ENCODE measurements around the gene ZSWIM8.
A peak's percentile ranks its signal among the peaks of the same experiment; 100 is the strongest.
"Not testable (repeated sequence)": the region's sequence is repeated elsewhere in the genome, so short reads cannot be mapped to it uniquely, and the experiment has no call there.

Gene ZSWIM8, protein sequence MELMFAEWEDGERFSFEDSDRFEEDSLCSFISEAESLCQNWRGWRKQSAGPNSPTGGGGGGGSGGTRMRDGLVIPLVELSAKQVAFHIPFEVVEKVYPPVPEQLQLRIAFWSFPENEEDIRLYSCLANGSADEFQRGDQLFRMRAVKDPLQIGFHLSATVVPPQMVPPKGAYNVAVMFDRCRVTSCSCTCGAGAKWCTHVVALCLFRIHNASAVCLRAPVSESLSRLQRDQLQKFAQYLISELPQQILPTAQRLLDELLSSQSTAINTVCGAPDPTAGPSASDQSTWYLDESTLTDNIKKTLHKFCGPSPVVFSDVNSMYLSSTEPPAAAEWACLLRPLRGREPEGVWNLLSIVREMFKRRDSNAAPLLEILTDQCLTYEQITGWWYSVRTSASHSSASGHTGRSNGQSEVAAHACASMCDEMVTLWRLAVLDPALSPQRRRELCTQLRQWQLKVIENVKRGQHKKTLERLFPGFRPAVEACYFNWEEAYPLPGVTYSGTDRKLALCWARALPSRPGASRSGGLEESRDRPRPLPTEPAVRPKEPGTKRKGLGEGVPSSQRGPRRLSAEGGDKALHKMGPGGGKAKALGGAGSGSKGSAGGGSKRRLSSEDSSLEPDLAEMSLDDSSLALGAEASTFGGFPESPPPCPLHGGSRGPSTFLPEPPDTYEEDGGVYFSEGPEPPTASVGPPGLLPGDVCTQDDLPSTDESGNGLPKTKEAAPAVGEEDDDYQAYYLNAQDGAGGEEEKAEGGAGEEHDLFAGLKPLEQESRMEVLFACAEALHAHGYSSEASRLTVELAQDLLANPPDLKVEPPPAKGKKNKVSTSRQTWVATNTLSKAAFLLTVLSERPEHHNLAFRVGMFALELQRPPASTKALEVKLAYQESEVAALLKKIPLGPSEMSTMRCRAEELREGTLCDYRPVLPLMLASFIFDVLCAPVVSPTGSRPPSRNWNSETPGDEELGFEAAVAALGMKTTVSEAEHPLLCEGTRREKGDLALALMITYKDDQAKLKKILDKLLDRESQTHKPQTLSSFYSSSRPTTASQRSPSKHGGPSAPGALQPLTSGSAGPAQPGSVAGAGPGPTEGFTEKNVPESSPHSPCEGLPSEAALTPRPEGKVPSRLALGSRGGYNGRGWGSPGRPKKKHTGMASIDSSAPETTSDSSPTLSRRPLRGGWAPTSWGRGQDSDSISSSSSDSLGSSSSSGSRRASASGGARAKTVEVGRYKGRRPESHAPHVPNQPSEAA (N-terminal part only)

GRCh38 chr10:73785211-73785720 is at the start of gene ZSWIM8:
ZSWIM8 (plus strand) TSS chr10:73785606; CDS start chr10:73785879, 273 bp downstream.
- peak; percentile 62 to 76 (median 70) for DNase-seq (ENCODE audit: low read depth in 4 of 4, low spot score in 1 of 4)

DNA sequence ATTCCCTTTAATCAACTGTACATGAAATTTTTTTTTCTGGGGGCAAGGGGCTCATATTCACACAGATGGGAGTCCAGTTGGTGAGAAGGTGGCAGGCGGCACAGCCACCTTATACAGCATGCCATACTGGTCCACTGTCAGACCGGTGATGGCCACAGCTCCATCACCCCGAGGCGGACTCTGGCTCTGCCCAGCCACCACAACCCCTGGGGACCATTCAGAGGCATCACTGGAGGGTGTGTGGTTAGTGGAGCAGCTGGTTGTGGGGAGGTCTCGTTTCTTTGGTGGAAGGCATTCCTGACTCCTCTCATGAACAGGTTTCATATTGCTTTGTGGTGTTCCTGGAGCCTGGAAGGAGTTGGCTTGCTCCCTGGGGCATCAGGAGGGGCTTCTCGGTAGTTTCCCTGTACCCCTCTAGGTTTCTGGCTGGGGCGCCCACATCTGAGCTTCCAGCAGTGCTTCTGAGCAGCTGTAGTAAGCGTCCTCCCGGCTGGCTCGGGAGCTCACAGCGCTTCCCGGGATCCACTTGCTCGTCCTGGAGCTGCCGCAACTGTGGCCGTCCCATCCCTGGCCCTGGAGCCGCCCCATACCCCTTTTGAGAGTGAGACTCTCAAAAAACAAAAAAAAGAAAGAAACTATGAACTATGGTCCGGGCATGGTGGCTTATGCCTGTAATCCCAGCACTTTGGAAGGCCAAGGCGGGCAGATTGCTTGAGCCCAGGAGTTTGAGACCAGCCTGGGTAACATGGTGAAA is 44.7 kb upstream of the ZSWIM8 start:
- not testable (repeated sequence) for DNase-seq (ENCODE audit: low read depth in 4 of 4, low spot score in 1 of 4)

- DNase-seq (ENCODE audit: low read depth in 4 of 4, low spot score in 1 of 4): no peak
Measured at GRCh38 chr10:73742454-73742734, 43.0 kb upstream of the ZSWIM8 start.

- no peak for DNase-seq (ENCODE audit: low read depth in 4 of 4, low spot score in 1 of 4)
Measured at GRCh38 chr10:73743327-73743904, 42.0 kb upstream of the ZSWIM8 start.

DNA sequence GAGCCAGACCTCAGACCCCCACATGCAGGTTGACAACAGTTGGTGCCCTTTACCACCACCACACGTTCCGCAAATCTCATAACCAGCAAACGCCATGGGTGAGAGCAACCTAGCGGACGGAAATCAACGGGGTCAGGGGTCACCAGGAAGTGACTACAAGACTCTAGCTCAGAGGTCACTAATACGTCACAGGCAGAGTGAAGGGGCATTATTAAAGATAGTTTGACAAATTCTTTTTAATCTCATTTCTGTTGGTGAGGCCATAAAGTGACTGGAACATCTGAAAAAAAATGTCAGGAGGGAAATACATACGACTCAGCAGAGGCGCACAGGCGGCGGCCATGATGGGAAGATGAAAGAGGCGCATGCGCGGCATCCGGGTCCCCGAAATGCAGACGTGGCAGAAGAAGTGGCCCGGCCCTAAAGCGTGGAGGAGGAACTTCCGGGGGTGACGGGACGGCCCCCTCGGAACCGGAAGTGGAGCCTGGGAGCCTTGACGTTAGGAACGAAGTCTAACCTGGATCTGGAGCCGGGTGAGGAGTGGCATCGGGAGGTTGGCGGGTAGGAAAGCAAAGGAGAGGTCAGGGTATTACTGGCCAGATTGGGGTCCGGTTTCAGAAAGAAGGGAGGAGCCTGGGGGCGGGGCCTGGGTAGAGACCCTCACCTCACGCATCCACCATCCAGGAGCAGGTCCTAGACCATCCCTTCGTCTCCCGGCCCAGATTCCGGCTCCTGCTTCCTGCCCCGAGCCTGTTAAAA is 41.3 kb upstream of the ZSWIM8 start, which contains the start of gene SEC24C:
Gene SEC24C, plus strand, starts transcription at position 468 of the 759 bp plus-strand sequence. CDS start 2,461 bp downstream, outside the sequence.
- peak; percentile 81 to 93 (median 90) for DNase-seq (ENCODE audit: low read depth in 4 of 4, low spot score in 1 of 4)

DNA sequence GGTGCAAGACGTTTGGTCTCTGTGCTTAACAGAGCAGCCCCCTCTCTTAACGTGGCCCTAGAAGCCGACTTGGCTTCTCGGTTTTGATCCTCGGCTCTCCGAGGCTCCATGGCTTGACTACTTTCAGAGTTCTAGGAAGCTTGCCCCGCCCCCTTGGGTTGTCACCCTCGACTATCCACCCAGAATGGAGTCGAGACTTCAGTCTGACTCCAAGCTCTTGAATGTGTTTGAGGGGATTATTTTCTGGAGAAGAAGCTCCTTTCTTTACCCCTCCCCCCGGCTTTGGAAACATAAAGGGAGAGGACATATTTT is 40.8 kb upstream of the ZSWIM8 start:
- peak; percentile 31 to 66 (median 33) for DNase-seq (ENCODE audit: low read depth in 4 of 4, low spot score in 1 of 4)

GRCh38 chr10:73746721-73747120 is 38.7 kb upstream of the ZSWIM8 start:
- DNase-seq (ENCODE audit: low read depth in 4 of 4, low spot score in 1 of 4): no peak

- no peak for DNase-seq (ENCODE audit: low read depth in 4 of 4, low spot score in 1 of 4)
Measured at GRCh38 chr10:73750819-73751218, 34.6 kb upstream of the ZSWIM8 start.

DNA sequence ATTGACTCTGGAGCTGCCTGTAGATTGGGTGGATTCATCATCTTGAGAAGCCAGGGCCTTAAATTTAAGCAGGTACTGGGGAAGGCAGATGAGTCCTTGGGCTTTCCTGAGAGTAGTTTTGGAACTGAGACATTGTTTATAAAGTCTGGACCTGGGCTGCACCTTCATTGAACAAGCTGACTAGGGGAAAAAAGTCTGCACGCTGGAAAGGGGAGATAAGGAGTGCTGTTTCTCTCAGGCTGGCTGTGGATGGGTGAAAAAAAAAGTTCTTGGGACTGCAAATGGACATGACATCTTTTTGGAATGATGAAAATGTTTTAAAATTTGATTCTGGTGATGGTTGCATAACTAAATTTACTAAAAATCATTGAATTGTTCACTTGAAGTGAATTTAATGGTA is 29.2 kb upstream of the ZSWIM8 start:
- DNase-seq (ENCODE audit: low read depth in 4 of 4, low spot score in 1 of 4): no peak

DNA sequence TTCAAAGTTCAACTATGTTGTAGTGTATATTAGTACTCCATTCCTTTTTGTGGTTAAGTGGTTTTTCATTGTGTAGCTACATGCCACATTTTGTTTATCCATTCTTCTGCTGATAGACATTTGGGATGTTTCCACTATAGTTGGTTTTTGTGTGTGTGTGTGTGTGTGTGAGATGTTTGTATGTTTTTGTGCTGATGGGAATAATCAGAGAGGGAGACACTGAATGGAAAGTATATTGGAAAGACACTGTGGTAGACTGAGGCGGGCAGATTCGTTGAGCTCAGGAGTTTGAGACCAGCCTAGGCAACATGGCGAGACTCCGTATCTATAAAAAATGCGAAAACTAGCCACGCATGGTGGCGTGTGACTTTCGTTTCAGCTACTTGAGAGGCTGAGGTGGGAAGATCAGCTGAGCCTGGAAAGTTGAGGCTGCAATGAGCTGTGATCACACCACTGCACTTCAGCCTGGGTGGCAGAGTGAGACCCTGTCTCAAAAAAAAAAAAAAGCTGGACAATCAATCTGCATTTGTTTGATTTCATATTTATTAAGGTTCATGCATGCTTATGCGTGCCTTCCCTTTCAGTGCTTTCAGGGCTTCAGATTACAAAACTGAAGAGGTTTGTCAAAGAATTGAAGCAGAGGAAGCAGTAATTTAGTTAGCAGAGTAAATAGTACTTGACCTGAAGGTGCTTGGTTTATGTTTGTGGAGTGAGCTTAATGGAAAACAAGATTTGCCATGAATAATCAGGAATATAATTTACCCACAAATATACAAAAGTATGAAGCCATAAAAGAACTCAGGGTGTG is 26.5 kb upstream of the ZSWIM8 start:
- DNase-seq (ENCODE audit: low read depth in 4 of 4, low spot score in 1 of 4): no peak

- DNase-seq (ENCODE audit: low read depth in 4 of 4, low spot score in 1 of 4): no peak
Measured at GRCh38 chr10:73759512-73760115, 25.8 kb upstream of the ZSWIM8 start.

DNA sequence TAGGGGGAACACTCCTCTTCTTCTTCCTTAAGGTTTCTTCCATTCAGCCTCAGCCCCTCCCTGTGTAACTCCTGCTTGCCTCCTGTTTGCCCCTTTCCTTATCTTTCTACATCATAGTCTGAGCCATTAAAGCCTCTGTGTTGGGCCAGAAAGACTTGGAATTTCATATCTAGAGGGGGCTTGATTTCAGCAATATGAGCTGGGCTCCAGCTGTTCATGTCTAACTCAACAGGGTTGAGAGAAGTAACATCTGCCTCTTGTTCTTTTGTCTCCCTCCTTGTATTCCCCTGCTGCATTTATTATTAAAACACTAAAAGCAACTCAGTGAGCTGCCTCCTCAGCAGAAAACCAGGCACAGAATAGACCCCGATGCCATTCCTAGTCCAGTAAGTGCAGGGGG is 23.6 kb upstream of the ZSWIM8 start:
- no peak for DNase-seq (ENCODE audit: low read depth in 4 of 4, low spot score in 1 of 4)

DNA sequence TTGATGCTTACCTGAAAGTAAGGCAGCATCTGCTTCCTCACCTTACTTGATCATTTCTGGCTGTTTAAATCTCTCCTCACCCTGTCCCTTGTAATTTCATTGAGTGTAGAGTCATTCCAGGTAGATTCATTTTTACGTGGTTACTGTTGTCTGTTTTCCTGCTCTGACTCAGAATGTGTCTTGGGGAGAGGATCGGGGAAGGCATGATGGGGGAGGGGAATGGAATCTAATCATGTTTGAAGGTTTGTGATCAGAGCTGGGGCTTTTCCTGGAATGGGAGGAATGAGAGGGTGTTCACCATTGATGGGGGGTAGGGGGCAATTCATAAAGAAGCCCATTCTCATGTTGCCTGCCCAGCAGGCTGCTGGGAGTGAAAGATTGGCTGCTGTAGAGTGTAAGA is 22.5 kb upstream of the ZSWIM8 start:
- no peak for DNase-seq (ENCODE audit: low read depth in 4 of 4, low spot score in 1 of 4)

DNA sequence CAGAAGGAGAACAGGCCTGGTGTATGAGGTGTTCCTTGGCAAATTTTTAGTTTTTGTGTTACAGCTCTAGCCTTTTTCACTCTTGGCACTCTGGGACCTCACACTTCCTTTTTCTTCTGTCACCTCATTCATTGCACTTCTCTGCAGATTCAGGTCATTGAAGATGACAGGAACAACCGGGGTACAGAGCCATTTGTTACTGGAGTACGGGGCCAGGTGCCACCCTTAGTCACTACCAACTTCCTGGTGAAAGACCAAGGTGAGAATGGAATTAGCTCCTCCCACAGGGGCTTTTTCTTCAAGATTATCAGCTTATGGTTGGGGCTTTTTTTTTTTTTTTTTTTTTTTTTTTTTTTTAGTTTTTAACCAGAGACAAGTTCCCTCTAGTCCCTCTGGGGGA is 22.1 kb upstream of the ZSWIM8 start:
- DNase-seq (ENCODE audit: low read depth in 4 of 4, low spot score in 1 of 4): no peak

GRCh38 chr10:73765066-73765465 is 20.3 kb upstream of the ZSWIM8 start:
- DNase-seq (ENCODE audit: low read depth in 4 of 4, low spot score in 1 of 4): no peak

- peak in 3 of 4 experiments; percentile 37 to 41 (median 38) for DNase-seq (ENCODE audit: low read depth in 4 of 4, low spot score in 1 of 4)
Measured at GRCh38 chr10:73768881-73769280, 16.5 kb upstream of the ZSWIM8 start.

- no peak for DNase-seq (ENCODE audit: low read depth in 4 of 4, low spot score in 1 of 4)
Measured at GRCh38 chr10:73769396-73769795, 16.0 kb upstream of the ZSWIM8 start.

GRCh38 chr10:73771722-73772280 is 13.6 kb upstream of the ZSWIM8 start:
- DNase-seq (ENCODE audit: low read depth in 4 of 4, low spot score in 1 of 4): peak in 3 of 4 experiments; percentile 55 to 69 (median 64)

All from stimulated activated CD4-positive, alpha-beta T cell treated with anti-CD3 and anti-CD28 coated beads, Interleukin-1b, Interleukin-23, amount 100 ng/mL, for 24 hours (primary cell).